Measurements from ENCODE around the gene ANKS6.
A peak's percentile ranks its signal among the peaks of the same experiment; 100 is the strongest.

ANKS6 gene

DNA sequence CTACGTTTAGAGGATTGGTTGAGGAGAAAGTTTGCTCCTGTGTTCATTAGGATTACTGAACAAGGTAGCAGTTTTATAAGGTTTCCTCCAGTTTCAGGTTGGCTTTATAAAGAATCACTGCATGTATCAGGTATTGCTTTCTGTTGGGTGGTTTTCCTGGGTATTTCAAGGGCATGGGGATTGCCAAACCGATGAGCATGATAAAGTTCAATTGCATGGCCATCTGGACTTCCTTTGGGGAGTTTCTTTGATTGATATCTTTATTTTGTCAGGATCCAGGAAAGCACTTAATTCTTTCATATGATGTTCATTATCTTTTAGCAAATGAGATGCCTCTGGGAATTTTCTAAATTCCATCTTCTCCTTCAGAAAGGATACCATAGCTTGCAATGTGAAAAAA lies 77.3 kb downstream of the ANKS6 start:
- DNase-seq: no peak
- in situ Hi-C loops (cut with MboI; ENCODE audit: low pct_unique_long_range_greater_than_20kb, low sequenced_read_pairs): no loop called here

DNA sequence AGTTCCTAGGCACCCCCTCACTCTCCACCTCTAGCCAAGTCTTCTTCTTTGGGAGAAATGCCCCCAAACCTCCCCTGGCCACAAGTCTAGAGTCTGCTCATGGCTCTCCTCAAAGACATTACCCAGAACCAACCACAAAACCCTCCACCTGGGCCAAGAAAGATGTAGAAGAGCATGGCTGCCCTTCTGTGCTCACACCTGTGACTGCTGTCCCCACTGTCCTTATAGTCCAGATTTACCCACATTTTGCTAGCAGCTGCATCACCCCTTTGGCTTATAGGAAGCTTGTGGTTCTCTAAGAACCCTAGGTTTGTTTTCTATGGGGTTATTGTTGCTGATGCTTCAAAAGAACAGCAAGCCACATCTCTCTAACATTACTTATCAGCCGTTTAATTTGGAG lies 81.5 kb downstream of the ANKS6 start:
- in situ Hi-C loops (cut with MboI; ENCODE audit: low pct_unique_long_range_greater_than_20kb, low sequenced_read_pairs): no loop called here

DNA sequence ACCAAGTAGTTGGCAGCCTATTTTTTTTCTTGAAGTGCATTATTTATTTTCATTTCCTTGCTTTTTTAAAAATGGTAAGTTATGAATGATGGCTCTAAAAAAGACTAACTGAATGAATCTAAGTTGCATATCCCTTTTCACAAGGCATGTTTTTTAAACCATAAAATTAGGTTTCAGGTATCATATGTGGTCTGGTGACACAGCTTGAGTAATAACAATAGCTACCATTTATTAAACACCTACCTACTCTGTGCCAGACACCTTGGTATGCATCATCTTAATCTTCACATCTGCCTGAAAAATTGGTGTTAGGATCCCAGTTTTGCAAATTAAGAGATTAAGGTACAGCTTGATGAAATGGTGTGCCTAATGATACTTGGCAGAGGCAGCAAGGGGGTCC lies 83.4 kb downstream of the ANKS6 start:
- DNase-seq: no peak
- in situ Hi-C loops (cut with MboI; ENCODE audit: low pct_unique_long_range_greater_than_20kb, low sequenced_read_pairs): no loop called here

More for the DNA sequence above, 81.5 kb downstream of the ANKS6 start:
- DNase-seq: no peak

DNA sequence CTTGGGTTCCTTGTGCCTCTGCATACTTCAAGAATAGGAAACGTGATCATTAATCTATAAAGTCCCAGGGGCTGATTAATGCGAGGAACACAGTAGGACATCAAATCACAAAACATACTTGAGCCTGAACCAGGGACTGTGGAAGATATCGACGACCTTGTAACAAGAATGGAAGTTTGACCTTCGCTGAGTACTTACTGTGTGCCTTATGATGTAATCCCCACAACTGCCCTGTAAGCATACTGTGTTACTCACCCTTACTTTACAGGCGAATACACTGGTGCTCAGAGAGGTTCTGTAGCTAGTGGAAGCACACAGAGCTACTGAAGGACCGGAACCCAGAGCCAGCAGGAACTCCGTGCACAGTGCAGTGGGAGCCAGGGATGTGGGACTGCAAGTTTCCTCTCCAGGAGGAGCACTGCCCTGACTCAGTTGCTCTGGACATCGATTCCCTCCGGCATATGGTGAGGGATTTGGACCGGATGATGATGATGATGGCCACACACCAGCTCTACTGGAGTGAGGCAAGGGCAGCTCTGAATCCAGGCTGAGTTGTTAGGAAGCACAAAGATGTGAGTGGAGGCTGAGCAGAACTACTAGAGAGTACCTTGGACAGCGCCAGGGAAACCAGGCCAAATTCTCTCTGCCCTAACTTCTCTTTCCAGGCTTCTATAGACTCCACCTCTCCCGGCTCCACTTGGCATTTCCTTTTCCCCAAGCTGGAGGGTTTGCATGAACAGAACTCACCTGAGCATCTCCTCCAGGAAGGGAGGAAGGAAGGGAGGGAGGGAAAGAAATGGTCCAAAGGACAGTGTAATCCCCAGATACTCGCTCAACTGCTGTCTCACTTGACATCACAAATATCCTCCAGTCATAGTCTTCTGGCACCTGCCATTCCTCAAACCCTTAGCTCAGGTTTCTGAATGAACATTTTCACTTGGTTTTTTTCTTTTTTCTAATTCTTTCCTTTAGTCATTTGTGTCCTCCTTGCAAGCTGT lies 86.1 kb downstream of the ANKS6 start:
- DNase-seq: peak; percentile 35
- in situ Hi-C loops (cut with MboI; ENCODE audit: low pct_unique_long_range_greater_than_20kb, low sequenced_read_pairs): no loop called here

DNA sequence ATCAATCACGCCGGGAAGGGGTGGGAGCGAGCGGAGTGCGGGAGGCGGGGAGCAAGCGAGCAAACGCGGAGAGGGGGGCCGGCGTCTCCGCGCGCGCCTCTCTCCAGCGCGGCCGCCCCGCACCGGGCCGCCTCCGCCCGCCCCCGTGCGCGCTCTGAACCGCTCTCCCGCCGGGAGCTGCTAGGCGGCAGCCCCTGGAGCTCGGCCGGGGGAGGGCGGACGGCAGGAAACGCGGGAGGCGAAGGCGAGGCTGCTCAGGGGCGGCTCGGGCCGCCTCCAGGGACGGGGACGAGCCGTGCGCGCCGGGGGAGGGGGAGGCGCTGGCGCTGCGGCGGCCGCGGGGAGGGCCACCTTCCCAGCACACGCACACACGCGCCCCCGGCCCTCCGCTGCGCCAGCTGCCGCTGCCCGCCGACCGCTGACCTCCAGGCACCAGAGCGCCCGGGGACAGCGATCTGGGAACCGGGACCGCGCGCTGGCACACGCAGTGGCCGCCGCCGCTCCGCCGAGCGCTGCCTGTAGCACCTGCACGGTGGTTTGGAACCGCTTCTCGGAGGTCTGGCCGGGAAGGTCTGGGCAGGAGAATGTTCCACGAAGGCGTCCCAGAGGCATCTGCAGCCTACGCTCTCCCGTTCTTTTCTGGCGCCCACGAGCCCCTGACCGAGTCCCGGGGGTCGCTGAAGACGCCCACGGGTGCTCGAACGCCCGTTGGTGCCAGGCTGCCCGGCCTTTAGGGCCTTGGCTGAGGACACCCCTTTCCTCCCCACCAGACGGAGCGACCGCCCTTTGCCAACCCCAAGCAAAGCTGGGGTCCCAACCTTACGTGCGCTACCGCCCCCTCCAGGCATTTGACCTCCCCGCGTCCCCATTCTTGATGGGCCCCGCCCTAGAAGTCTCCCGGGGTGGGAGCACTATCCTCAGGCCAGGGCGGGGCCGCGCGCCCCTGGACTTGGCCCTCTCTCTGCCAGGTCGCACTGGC lies 87.1 kb downstream of the ANKS6 start, which contains the start of gene GABBR2:
GABBR2 (minus strand) TSS at position 3 of the 979 bp plus-strand sequence. CDS start 198 bp downstream, outside the sequence.
- DNase-seq: no peak
- in situ Hi-C loops (cut with MboI; ENCODE audit: low pct_unique_long_range_greater_than_20kb, low sequenced_read_pairs): no loop called here

DNA sequence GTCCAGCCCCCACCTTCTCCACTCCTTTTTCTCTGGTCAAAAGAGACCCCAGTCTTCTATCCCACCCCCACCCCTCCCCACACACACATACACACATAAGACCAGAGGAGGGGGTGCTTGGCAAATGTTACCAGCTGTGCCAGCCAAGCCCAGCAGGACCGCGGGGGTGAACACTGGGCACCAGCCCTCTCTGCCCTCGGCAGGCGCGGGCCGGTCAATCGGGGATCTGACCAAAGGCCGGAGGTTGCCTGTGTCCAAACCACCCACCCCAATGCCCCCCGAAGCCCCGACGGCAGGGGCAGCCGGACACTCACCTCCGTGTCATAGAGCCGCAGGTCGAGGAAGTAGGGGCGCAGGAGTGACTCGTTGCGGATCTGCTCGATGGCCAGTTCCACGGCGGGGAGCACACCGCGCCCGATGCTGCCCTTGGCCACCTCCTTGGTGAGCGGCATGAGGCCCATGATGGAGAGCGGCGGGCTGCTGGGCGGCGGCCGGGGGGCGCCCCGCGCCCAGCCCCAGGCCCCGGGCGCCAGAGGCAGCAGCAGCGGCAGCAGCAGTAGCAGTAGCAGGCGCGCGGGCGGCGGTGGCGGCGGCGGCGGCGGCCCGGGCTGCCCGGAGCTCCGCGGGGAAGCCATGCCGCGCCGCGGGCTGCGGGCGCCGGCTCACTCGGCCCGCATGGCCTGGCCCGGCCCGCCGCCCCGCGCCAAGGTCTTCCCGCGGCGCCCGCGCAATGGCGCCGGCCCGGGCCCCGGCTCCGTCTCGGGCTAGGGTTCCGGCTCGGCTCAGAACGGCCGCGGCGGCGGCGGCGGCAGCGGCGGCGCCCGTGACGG lies 88.0 kb downstream of the ANKS6 start:
- no peak for DNase-seq

DNA sequence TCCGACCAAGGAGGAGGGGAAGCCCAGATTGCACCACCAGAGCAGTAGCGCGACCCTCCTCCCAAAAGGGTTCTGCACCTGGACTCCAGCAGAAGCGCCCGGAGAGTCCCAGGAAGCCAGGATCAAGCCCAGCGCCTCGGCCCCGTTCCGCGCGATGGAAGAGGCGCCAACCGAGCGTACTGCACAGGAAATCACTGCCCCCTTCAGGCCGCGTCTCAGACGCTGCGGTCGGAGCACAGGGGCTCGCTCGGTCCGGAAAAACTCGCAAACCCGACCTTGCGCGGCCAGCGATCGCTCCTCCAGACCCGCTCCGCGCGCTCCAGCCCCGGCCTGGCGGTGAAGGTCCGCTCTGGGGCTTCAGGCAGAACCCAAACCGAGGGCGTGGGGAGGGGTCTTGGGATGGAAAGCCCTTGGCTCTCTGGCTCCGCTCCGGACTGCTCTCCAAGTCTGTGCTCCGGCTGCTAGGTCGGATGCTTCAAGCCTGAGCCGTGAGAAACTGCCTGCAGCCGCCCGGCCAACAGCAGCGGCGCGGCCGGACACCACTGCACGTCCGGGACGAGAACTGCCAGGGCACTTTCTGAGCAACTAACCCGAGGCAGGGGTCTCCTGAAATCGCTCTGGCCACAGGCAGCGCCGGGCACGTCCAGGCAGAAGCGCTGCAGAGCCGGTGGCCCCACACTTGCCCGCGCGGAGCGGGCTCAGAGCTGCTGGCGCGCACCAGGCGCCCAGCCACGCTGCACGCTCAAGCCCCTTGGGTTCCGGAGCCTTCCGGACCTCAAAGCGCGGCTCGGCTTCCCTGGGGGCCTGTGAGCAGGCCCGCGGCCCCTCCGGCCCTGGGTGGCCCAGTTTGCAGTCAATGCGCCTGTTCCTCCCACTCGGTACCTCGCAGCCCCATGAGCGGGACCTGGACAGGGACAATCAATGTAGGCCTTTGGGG lies 88.9 kb downstream of the ANKS6 start:
- DNase-seq: peak; percentile 58
- in situ Hi-C loops (cut with MboI; ENCODE audit: low pct_unique_long_range_greater_than_20kb, low sequenced_read_pairs): no loop called here

More for the DNA sequence above, 88.0 kb downstream of the ANKS6 start:
- in situ Hi-C loops (cut with MboI; ENCODE audit: low pct_unique_long_range_greater_than_20kb, low sequenced_read_pairs): no loop called here

DNA sequence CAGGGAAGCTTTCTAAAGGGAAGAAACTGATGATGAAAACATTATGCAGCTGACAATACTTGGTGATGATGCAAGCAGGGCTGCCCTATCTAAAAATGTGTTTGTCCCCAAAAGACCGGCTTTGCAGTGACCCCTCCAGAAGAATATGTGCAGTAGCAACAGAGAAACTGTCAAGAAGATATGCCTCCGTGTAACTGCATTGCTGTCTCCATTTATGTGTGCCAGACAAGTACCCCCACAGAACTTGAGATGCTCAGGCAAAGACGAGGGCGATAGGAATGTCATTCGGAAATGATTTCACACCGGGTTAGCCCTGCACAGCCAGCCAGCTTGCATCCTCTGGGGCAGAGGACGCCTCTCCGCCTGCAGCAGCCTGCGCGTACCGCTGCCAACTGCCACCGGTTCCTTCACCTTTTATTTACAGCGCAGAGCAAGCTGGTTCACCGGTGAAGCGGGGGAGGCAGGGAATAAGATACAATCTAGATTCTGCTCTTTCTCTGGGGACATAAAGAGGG lies 89.6 kb downstream of the ANKS6 start:
- DNase-seq: no peak
- in situ Hi-C loops (cut with MboI; ENCODE audit: low pct_unique_long_range_greater_than_20kb, low sequenced_read_pairs): no loop called here

DNA sequence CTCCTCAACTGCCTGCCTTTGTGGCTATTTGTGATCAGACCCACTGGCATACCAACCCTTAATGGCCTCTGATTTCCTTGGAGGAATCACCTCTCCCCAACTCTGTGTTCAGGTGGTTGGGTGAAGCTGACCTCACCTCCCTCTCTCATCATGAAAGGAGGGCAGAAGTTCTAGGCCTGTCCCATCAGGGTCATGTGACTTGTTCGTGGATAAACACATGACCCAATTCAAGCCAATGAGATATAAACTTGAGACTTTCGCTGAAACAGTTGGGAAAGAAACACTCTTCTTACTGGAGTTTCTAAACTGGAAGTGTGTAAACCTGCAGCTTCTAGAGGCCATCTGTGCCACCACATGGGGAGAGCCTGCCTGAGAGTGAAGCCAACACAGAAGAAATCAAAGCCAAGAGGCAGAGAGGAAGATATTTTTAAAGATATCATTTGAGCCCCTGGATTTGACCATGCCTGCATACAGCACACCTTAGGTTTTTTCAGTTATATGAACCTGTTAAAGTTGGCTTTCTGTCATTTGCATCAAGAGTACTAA lies 93.4 kb downstream of the ANKS6 start:
- in situ Hi-C loops (cut with MboI; ENCODE audit: low pct_unique_long_range_greater_than_20kb, low sequenced_read_pairs): no loop called here
- DNase-seq: no peak

DNA sequence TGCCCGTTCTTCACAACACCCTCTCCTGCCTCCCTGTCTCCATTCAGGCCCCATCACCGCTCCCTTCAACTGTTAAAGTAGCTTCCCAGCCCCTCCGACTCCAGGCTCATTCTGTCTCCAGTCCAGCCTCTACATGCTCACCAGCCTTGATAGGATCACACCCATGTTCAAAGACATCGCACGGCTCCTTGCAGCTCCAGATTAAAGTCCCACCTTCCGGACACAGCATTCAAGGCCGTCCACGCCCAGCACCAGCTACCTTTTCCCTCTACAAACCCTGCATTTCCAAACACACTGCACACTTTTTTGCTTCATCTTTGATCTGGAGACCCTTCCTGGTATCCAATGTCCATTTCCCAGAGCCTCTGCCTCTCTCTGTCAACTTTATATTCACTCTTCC lies 94.0 kb downstream of the ANKS6 start:
- in situ Hi-C loops (cut with MboI; ENCODE audit: low pct_unique_long_range_greater_than_20kb, low sequenced_read_pairs): no loop called here
- DNase-seq: no peak

DNA sequence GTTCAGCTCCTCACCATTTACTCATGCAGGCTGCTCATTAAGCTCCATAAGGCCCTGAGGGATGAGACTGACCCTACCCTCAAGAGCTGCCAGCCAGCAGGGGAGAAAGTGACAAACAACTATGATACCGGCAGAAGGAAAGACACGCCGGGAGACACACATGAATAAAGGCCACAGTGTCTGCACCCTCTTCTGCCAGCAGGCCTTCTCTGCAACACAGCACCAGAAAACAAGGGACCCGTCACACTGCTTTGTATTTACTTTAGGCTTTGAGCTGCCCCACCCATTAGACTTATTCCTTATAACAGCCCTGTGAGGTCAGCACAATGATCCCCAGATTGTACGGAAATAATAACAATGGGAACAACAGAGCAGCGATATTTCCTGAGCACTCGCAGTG lies 94.8 kb downstream of the ANKS6 start:
- DNase-seq: no peak
- in situ Hi-C loops (cut with MboI; ENCODE audit: low pct_unique_long_range_greater_than_20kb, low sequenced_read_pairs): no loop called here

DNA sequence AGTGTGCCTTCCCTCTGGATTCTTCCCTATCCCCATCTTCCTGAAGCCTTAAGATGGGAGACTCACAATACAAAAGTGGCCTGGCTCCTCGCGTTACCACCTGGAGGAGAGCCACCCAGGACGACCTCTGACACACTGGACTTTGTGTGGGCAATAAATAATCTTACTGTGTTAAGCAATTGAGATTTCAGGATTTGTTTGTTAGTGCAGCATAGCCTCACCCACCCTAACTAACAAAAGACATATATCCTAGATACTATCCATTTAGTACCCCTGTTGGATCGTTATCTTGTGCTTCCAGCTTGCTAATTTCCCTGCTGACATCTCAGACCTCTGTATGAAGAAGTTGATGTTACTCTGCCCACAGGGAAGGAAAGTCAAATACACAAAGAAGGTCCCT lies 95.6 kb downstream of the ANKS6 start:
- no peak for DNase-seq
- in situ Hi-C loops (cut with MboI; ENCODE audit: low pct_unique_long_range_greater_than_20kb, low sequenced_read_pairs): no loop called here

DNA sequence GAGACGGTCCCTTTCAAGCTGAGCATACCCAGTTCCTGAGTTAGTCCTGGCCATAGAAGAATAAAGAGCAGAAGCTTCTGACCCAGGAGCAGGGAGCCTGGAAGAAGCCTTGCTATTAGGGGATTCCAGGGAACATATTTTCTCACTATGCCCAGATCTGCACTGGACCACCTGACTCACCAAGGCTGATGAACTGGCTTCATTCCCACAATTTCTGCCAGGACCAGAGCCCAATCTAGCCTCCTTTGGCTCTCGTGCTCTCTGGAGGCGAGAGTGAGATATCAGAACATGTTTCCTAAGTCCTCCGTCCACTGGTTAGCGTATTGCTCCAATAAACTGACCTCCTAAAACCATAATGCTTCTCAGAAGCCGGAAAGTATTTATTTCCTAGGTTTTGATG lies 97.5 kb downstream of the ANKS6 start:
- in situ Hi-C loops (cut with MboI; ENCODE audit: low pct_unique_long_range_greater_than_20kb, low sequenced_read_pairs): no loop called here

DNA sequence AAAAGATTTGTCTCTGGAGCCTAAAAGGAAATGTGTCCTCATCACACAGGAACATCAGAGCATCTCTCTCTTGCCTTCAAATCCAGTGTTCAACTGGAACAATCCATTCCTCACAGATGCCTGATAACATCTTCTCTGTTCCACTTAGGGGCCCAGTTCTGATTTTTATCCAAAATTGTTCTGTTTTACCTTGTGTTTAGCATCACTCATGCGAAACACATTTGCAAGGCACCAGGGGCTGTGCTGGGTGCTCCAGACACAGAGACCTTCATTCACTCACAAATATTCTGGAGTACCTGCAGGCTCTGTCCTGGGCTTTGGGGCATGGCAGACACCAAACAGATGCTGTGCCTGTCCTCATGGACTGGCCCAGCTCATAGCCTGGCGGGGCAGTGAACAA lies 101.4 kb downstream of the ANKS6 start:
- in situ Hi-C loops (cut with MboI; ENCODE audit: low pct_unique_long_range_greater_than_20kb, low sequenced_read_pairs): no loop called here
- no peak for DNase-seq

More for the DNA sequence above, 97.5 kb downstream of the ANKS6 start:
- DNase-seq: no peak

DNA sequence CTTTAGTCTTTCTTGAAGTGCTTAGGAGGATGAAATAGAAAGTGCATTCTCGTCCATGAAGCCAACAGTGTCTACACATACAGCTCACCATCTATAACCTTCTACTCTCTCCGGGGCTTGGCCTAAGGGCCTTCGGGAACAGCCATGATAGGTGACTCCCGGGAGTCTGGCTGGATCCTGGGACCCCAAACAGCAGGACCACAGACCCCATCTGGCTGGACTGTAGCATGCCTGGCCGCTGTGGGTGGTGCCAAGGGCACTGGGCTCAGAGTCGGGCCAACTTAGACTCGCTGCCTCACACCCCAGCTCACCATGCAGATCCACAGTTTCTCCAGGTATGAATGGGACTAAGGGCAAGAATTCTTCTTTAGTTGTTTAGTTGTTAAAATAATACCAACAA lies 104.0 kb downstream of the ANKS6 start:
- DNase-seq: no peak
- in situ Hi-C loops (cut with MboI; ENCODE audit: low pct_unique_long_range_greater_than_20kb, low sequenced_read_pairs): no loop called here

DNA sequence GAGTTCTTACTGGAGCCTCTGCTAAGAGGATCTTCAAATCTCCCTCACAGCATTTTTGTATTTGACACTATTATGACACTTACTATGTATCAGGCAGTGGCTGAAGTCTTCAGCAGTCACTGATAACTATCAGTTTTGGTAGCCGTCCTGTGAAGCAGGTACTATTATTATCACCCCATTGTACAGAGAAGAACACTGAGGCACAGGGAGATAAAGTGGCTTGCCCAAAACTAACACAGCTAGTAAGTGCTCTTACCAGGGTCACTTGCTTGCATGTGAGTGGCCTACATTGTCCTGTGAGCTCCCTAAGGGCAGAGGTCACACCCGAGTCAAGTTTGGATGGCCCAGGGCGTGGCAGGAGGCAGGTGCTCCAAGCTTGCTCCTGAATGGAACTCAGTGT lies 104.5 kb downstream of the ANKS6 start:
- no peak for DNase-seq
- in situ Hi-C loops (cut with MboI; ENCODE audit: low pct_unique_long_range_greater_than_20kb, low sequenced_read_pairs): no loop called here

DNA sequence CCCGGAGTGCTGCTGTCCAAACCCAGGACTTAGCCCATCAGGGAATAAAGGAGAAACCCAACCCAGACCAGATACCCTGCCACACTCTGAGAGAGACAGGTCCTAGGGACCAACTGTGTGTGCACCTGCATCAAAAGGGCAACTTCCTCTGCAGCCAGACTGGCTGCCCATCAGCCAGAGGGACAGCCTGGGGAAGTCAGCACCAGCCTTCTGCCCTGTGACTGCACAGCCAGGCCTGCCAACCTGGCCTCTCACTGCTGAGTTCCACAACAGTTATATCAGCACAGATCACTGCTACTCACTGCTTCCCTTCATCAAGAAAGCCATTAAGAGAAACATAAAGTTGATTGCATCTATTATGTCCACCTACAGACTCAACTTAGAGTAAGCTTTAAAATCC lies 105.7 kb downstream of the ANKS6 start:
- in situ Hi-C loops (cut with MboI; ENCODE audit: low pct_unique_long_range_greater_than_20kb, low sequenced_read_pairs): no loop called here
- no peak for DNase-seq
